K562 (cell line): ENCODE results near the gene MAPK8IP1. TPM values are rescaled to one million over a fixed set of nuclear protein-coding genes. Genes with fewer than 3 reads are reported as not detected.

Experiments used
- BCOR ChIP-seq: fragments of 450-650 bp; IDR thresholded peaks from 2 replicates; pipeline ENCODE4 v1.6.1; 2016
- GABPB2 ChIP-seq: fragments of 250-450 bp; sonication (Bioruptor Pico); conservative IDR thresholded peaks from 2 replicates; pipeline ENCODE4 v1.5.1; 2021; ENCODE audit warnings: mild to moderate bottlenecking
- MAFG ChIP-seq: fragments of 450-650 bp; conservative IDR thresholded peaks from 2 replicates; pipeline ENCODE4 v1.6.1; 2016; ENCODE audit warnings: missing genetic modification characterization, missing compliant biosample characterization
- NBN ChIP-seq: fragments of 450-650 bp; IDR thresholded peaks from 2 replicates; pipeline ENCODE4 v1.6.1; 2016; ENCODE audit warnings: low read depth, mild to moderate bottlenecking
- SP1 ChIP-seq: sonication (generic); formaldehyde crosslinking; IDR thresholded peaks from 2 replicates; pipeline ENCODE4 v1.8.1; 2022; ENCODE audit warnings: mild to moderate bottlenecking, missing genetic modification reagents
- TBP ChIP-seq: optimal IDR thresholded peaks from 2 replicates; pipeline ENCODE3; 2011; ENCODE audit warnings: low read depth, low read length, improper control_type of control experiment
- TEAD1 ChIP-seq, 2 experiments: fragments of 450-650 bp in 1 of 2; sonication (generic) in 1 of 2; formaldehyde crosslinking; IDR thresholded peaks; 2 replicates each; pipeline versions ENCODE4 v1.4.0 to v1.8.0; 2020 to 2022; ENCODE audit warnings: mild to moderate bottlenecking in 2 of 2, missing genetic modification reagents in 1 of 2
- TOE1 ChIP-seq, 2 experiments: fragments of 450-650 bp in 1 of 2; sonication (generic) in 1 of 2; formaldehyde crosslinking in 1 of 2; IDR thresholded peaks; 2 replicates each; pipeline versions ENCODE4 v1.7.1 to v1.8.0; 2016 to 2022; ENCODE audit warnings: borderline replicate concordance in 2 of 2, mild to moderate bottlenecking in 2 of 2, antibody characterized with exemption in 1 of 2, inconsistent platforms in 1 of 2, low read depth in 1 of 2, missing genetic modification reagents in 1 of 2, moderate library complexity in 1 of 2
- TRIM28 ChIP-seq: fragments of 450-650 bp; IDR thresholded peaks from 2 replicates; pipeline ENCODE4 v1.6.1; 2017
- polyA plus RNA-seq, 8 experiments: library from polyadenylated mRNA; depleted of rRNA in 4 of 8; stranded (reverse) in 5 of 8; unstranded in 3 of 8; fragments of >200 nt; fragmentation: Nextera tagmentation in 2 of 8; fragmentation: Illumina TruSeq in 1 of 8; extraction: Ambion mirVana in 2 of 8; extraction: Trizol in 1 of 8; gene quantifications; 2 replicates each; pipeline versions ENCODE4 v1.2.1 to v1.2.3, GENCODE V29; 2011 to 2014; ENCODE audit warnings: inconsistent platforms in 1 of 8, missing spikeins in 1 of 8
- total RNA-seq, 7 experiments: library from RNA; depleted of rRNA in 6 of 7; stranded (reverse); fragments of >200 nt in 6 of 7; fragmentation: Illumina TruSeq in 2 of 7; extraction: Trizol in 2 of 7; gene quantifications; 2 replicates each; pipeline versions ENCODE4 v1.2.1 to v1.2.3, GENCODE V29; 2011 to 2021; ENCODE audit warnings: low replicate concordance in 1 of 7
- TF ChIP-seq, protein P1 (sequence below), 2 experiments: fragments of 200-800 bp in 1 of 2; sonication (Bioruptor generic) in 1 of 2; sonication (generic) in 1 of 2; formaldehyde crosslinking in 1 of 2; IDR thresholded peaks in 1 of 2; conservative IDR thresholded peaks in 1 of 2; 2 replicates each; pipeline versions ENCODE4 v1.5.0 to v1.6.1; 2016 to 2020; ENCODE audit warnings: missing compliant biosample characterization in 1 of 2, missing genetic modification characterization in 1 of 2, missing genetic modification reagents in 1 of 2

MAPK8IP1 gene
- total and polyA plus RNA-seq, 9 of the 15 experiments (the other 6 are each of a cell fraction or from before 2014, with no cell fraction given): 0.13 to 6.9 (median 2.5) TPM

DNA sequence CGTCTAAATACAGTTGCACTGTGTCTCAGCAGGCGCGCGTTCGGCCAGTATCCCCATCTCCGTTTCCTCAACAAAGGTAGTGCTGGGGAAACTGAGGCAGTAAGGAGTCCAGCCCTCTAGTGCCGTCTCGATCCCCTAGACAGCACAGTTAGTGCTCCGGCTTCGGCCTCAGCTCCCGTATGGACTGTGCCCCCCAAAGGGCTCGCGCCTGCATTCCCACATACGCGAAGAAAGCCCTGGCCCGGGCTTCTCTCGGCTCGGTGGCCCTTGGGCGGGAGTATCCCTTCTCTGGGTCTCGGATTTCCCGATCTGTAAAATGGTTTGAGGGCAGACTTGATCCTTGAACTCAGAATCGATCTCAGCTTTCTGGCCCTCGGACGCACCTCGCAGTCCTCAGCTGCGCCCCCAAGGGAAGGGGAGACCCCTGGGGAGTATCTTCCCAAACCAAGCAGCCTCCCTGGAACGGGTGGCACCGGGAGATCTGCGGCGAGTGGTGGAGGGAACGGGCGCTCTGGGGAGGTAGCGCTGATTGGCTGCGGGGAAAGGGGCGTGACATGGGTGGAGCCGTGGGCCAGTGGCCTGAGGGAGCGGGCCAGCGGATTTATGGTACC, 33.0 kb downstream of the MAPK8IP1 start (continued):
- 0 out of 2 replicates have a peak, but pooled peaks have one; percentile 12 for TF ChIP-seq NBN
- no peak for TF ChIP-seq MAFG (tag)
- TF ChIP-seq TEAD1 (CRISPR knock-in tag; IDR thresholded peaks at IDR 0.05): peak in 1 of 2 experiments; percentile 65; a peak in 1 of 4 replicates
- TF ChIP-seq TOE1 (IDR thresholded peaks at IDR 0.05; ENCODE audit: borderline replicate concordance): no peak
- TF ChIP-seq TOE1 (CRISPR knock-in tag; IDR thresholded peaks at IDR 0.05; ENCODE audit: borderline replicate concordance, low read depth): 0 out of 2 replicates have a peak, but pooled peaks have one; percentile 29
- TF ChIP-seq, protein P1, sequence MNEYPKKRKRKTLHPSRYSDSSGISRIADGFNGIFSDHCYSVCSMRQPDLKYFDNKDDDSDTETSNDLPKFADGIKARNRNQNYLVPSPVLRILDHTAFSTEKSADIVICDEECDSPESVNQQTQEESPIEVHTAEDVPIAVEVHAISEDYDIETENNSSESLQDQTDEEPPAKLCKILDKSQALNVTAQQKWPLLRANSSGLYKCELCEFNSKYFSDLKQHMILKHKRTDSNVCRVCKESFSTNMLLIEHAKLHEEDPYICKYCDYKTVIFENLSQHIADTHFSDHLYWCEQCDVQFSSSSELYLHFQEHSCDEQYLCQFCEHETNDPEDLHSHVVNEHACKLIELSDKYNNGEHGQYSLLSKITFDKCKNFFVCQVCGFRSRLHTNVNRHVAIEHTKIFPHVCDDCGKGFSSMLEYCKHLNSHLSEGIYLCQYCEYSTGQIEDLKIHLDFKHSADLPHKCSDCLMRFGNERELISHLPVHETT (CRISPR knock-in tag; conservative IDR thresholded peaks at IDR 0.05 in 1 of 2, IDR thresholded peaks at IDR 0.05 in 1 of 2): peak in 1 of 2 experiments; percentile 4; a peak in 1 of 4 replicates
- TF ChIP-seq TBP: peak; percentile 26
- TF ChIP-seq BCOR: peak; percentile 92
- TF ChIP-seq SP1 (CRISPR knock-in tag): peak; percentile 12; the same call in 1 of the 2 replicates
- TF ChIP-seq GABPB2 (CRISPR knock-in tag): no peak
- TF ChIP-seq TRIM28: 0 out of 2 replicates have a peak, but pooled peaks have one; percentile 21
